ENCODE measurements around the gene DSCAM.

Gene DSCAM

DNA sequence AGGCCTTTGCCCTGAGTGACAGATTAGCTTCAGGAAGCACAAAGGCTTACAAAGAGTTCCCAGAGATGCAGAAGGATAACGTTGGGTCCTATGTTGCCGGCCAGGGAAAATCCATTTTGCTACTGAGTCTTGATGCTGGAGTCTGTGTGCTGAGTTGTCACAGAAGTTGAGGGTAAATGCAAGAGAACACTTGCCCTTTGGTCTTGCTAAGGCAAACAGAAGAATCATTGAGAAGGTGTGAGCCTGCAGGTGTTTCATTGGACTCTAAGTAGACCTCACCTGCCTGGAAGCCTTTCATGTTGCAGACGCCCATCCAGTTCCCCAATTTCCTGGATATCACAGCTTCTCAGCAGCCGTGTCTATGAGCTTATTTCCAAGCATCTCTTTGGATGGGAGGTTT, 874.5 kb downstream of the DSCAM start:
- DNase-seq (ENCODE audit: low spot score): no peak

DNA sequence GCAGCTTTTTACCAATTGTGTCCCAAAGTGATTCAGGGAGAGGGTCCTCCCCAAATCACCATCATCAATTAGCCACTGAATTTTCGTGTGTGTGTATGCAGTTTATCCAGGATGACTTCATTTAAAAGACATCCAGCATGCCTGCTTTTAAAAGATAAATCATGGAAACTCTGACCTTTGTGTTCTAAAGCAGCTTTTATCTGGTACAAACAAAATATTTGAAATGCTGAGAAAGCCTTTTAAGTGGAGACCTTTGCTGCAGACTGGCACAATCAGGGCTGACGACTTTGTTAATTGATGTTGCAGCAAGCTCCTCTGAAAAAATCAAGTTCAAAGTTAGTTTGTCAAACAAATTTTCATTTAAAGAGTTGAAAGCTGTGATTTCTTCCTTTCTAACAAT, 875.0 kb downstream of the DSCAM start:
- no peak for DNase-seq (ENCODE audit: low spot score)

DNA sequence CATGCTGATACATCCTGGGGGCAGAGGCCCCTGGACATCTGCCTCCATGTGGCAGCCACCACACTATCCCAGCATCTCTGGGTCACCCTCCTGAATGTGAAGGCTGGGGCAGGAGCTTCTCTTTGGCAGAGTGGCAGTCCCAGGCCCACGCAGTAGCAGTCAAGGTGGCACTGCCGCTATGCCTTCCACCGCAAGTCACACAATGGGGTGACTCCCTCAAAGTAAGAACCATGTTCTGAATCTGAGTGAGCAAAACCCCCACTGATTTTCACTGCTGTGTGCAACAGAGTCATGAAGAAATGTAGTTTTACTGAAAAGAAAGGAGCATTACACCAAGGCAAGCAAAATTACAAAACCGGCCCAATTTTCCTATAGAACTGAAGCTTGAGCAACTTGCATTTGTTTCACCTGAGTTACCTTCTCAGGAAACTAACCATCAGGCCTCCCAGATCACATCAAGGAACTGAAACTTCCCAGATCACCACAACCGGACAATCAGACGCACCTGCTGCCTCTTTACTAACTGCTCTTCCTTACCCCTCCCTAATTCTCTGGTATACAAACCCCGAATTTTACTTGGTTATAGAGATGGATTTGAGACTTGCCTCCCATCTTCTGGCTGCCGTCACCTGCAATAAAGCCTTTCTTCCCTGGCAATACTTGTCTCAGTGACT, 877.1 kb downstream of the DSCAM start:
- DNase-seq (ENCODE audit: low spot score): no peak

DNA sequence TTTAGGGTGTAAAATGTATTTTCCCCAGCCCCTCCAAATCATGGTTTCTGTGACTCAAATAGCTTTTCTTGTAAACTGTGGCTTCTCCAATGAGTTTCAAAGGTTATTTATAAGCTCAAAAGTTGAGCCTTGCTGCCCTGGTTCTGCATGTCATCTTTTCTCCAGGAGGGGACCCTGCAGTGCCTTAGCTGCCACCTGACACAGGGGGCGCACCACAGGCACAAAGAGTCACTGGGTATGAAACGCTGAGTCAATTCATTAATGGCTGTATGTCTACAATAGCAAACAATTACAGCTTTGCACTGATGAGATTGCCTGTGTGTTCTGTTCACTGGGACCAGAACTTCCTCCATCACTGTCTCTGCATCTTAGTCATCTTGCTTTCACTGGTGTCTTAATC, 878.9 kb downstream of the DSCAM start:
- DNase-seq (ENCODE audit: low spot score): no peak

DNA sequence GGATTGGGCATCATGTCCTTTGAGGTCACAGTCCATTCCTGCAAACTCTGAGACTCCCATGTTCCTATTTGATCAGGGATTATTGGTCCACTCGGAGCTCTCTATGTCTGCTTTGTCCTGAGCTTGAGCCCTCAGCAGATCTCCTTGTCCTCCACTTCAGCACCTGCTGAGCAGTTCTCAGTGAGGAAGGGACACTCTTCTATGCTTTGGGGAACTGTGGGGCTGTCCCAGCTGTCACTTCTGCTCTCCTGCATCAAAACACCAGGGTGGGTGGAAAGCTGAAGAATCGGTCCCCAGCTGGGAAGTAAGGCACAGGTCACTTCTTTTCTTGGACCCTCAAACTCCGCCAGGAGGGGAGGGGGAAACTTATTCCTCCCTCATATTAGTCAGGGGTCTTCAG, 880.2 kb downstream of the DSCAM start:
- no peak for DNase-seq (ENCODE audit: low spot score)

DNA sequence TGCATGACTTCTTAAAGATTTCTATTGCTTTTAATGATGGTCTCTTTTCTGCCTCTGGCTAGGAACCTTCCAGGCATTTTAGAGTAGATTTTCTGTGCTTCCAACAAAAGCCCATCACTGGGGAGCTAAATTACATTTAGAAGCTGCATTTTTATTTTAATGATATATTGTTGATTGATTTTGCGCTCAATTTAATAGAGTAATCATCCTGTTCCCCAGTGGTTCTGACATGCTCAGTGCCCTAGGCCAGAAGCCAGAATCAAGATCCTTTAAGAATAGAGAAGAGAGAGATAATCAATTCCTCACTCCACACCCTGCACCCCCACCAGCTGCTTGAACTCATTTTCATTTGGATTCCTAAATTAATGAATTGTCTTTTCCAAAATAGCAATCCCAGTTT, 881.9 kb downstream of the DSCAM start:
- DNase-seq (ENCODE audit: low spot score): no peak

GRCh38 chr21:39961251-39961650, 885.7 kb downstream of the DSCAM start:
- DNase-seq (ENCODE audit: low spot score): no peak

All from kidney capillary endothelial cell (primary cell).